BJ (cell line): Measurements from ENCODE around the gene RANBP17. TPM values are rescaled to one million over a fixed set of nuclear protein-coding genes. Genes with fewer than 3 reads are reported as not detected.

Experiments
- CTCF ChIA-PET: fragments of 350-600 bp; formaldehyde crosslinking; extraction: SDS; loops from one replicate; lab custom pipeline; 2021; ENCODE audit warnings: antibody characterized with exemption, inconsistent platforms; lab: Yijun Ruan, JAX
- POLR2A ChIA-PET: fragments of 300-600 bp; sonication (Branson Sonifier 250); formaldehyde crosslinking; extraction: SDS; loops from one replicate; lab custom pipeline; 2021; ENCODE audit warnings: antibody characterized with exemption; lab: Charles Lee
- DNase-seq: peaks from one replicate; pipeline ENCODE4 v3.0.0-alpha.2; 2011; ENCODE audit warnings: low read depth
- H3K27me3 ChIP-seq: 2 replicates; pipeline ENCODE4 v1.6.0; 2011; ENCODE audit warnings: low read length; ENCODE audit not compliant: control insufficient read depth, insufficient read depth
- H3K36me3 ChIP-seq: 2 replicates; pipeline ENCODE4 v1.5.1; 2011; ENCODE audit warnings: low read length; ENCODE audit not compliant: control insufficient read depth, insufficient read depth
- H3K4me3 ChIP-seq: 2 replicates; pipeline ENCODE4 v1.5.1; 2011; ENCODE audit warnings: low read depth, mild to moderate bottlenecking, control low read depth, low read length
- polyA plus RNA-seq: library from polyadenylated mRNA; depleted of rRNA; stranded (reverse); fragments of >200 nt; gene quantifications from 2 replicates; pipeline ENCODE4 v1.2.3, GENCODE V29; 2011
- TF ChIP-seq, protein P1 (sequence below): IDR thresholded peaks from 2 replicates; pipeline ENCODE4 v1.5.1; 2011; ENCODE audit warnings: low read depth, mild to moderate bottlenecking, control low read depth, inconsistent platforms, low read length, moderate library complexity; ENCODE audit not compliant: insufficient read depth

RANBP17 gene
- polyA plus RNA-seq, 1 experiment: 10.5 TPM

DNA sequence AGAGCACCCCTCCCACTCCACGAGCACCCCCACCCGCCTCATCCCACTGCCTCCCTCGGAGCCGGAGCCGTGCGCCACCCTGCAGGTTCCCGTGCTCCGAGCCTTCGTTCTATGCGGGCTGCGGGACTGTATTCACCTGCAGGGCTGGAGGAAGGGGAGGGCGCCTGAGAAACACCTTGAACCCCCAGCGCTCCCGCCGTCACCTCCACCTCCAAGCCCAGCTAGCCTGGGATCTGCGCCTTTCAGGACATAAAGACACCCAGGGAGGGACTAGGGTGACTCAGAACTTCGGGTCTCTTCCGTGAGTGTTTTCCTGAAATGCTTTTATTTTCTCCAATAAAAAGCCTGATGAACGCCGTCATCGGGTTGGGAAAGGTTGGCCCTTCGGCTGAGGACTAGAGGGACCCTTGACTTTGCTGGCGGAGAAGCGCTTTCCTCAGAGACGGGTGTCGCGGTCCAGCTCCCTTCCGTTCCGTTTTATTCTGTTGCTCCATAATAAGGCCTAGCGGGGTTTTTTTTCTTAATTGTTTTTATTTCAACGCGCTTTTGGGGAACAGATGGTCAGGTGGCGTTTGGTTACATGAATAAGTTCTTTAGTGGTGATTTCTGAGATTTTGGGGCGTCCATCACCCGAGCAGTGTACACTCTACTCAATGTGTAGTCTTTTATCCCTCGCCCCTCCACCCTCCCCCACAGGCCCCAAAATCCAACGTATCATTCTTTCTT, 451.8 kb downstream of the RANBP17 start:
- DNase-seq: no peak
- Histone ChIP-seq H3K27me3 (peaks cover 81% of the 10 kb centered on the region), H3K36me3 (no peaks in the 10 kb centered on the region), H3K4me3 (no peak overlapping the region)
- ChIA-PET CTCF (interaction anchor here (0.6 to 1.1 kb wide), 3 partner anchors 24 to 112 kb away, joined by 3 to 4 read pairs (median 3); no protein-coding TSS in a partner anchor), POLR2A (no interaction called here)
- TF ChIP-seq, protein P1, sequence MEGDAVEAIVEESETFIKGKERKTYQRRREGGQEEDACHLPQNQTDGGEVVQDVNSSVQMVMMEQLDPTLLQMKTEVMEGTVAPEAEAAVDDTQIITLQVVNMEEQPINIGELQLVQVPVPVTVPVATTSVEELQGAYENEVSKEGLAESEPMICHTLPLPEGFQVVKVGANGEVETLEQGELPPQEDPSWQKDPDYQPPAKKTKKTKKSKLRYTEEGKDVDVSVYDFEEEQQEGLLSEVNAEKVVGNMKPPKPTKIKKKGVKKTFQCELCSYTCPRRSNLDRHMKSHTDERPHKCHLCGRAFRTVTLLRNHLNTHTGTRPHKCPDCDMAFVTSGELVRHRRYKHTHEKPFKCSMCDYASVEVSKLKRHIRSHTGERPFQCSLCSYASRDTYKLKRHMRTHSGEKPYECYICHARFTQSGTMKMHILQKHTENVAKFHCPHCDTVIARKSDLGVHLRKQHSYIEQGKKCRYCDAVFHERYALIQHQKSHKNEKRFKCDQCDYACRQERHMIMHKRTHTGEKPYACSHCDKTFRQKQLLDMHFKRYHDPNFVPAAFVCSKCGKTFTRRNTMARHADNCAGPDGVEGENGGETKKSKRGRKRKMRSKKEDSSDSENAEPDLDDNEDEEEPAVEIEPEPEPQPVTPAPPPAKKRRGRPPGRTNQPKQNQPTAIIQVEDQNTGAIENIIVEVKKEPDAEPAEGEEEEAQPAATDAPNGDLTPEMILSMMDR: no peak

DNA sequence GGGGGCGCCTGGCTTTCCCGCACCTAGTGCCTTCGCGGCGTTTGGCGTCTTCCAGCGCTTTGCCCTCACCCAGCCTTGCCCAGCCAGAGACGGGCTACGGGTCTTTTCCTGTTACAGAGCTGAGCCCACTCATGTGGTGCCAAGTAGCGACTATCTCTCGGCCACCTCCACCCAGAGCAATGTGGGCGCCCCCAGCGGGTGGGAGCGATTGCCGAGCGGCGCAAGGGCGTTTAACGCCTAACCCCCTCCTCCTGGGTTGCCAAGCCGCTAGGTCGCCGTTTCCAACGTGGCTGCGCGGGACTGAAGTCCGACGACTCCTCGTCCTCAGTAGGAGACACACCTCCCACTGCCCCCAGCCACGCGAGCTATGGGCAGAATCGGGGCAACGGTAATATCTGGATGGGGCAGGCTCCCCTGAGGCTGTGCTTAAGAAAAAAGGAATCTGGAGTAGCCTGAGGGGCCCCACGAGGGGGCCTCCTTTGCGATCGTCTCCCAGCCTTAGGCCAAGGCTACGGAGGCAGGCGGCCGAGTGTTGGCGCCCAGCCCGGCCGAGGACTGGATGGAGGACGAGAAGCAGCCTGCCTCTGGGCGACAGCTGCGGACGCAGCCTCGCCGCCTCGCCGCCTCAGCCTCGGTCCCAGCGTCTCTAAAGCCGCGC, 453.0 kb downstream of the RANBP17 start:
- no peak overlapping the region for H3K4me3 ChIP-seq
- CTCF ChIA-PET: interaction anchor here (0.9 to 1.7 kb wide), 2 partner anchors 107 to 109 kb away, joined by 3 to 6 read pairs; no protein-coding TSS in a partner anchor
- POLR2A ChIA-PET: no interaction called here
- TF ChIP-seq, protein P1: no peak
- no peaks in the 10 kb centered on the region for H3K36me3 ChIP-seq
- H3K27me3 ChIP-seq: peaks cover 79% of the 10 kb centered on the region
- no peak for DNase-seq

GRCh38 chr5:171315386-171315891, 453.6 kb downstream of the RANBP17 start:
- H3K4me3 ChIP-seq: no peak overlapping the region
- DNase-seq: no peak
- H3K36me3 ChIP-seq: no peaks in the 10 kb centered on the region

GRCh38 chr5:171315925-171316257, 454.1 kb downstream of the RANBP17 start:
- H3K4me3 ChIP-seq: no peak overlapping the region
- ChIA-PET POLR2A (no interaction called here), CTCF (interaction anchor here (0.9 to 1.7 kb wide), 2 partner anchors 108 to 110 kb away, joined by 3 to 6 read pairs; no protein-coding TSS in a partner anchor)
- H3K36me3 ChIP-seq: no peaks in the 10 kb centered on the region
- no peak for DNase-seq
- H3K27me3 ChIP-seq: peaks cover 74% of the 10 kb centered on the region
- TF ChIP-seq, protein P1: no peak

More at GRCh38 chr5:171315386-171315891, 453.6 kb downstream of the RANBP17 start:
- peaks cover 77% of the 10 kb centered on the region for H3K27me3 ChIP-seq
- TF ChIP-seq, protein P1: no peak
- ChIA-PET POLR2A (no interaction called here), CTCF (interaction anchor here (0.9 to 1.7 kb wide), 2 partner anchors 108 to 110 kb away, joined by 3 to 6 read pairs; no protein-coding TSS in a partner anchor)
